Spinal cord (tissue), 10 donors: ENCODE data around the gene XIRP2. TPM values are rescaled to one million over a fixed set of nuclear protein-coding genes. Genes with fewer than 3 reads are reported as not detected.

Source experiments
- DNase-seq, 6 donors: peaks; one replicate each; pipeline versions ENCODE4 v3.0.0 to v3.0.0-alpha.2; 2013 to 2015; ENCODE audit warnings: low spot score in 6 of 6, low read depth in 4 of 6
- H3K27ac ChIP-seq: one replicate; pipeline ENCODE4 v1.5.1; 2013; ENCODE audit warnings: low read depth, low read length, control low read depth
- H3K27me3 ChIP-seq: one replicate; pipeline ENCODE4 v1.6.1; 2013; ENCODE audit warnings: low read length; ENCODE audit not compliant: control insufficient read depth, insufficient read depth
- H3K36me3 ChIP-seq: one replicate; pipeline ENCODE4 v1.6.1; 2013; ENCODE audit warnings: low read length; ENCODE audit not compliant: control insufficient read depth, insufficient read depth
- H3K4me1 ChIP-seq: one replicate; pipeline ENCODE4 v1.6.1; 2013; ENCODE audit warnings: low read length; ENCODE audit not compliant: control insufficient read depth, insufficient read depth
- H3K4me3 ChIP-seq: one replicate; pipeline ENCODE4 v1.5.1; 2013; ENCODE audit warnings: low read depth, low read length, control low read depth
- H3K9me3 ChIP-seq: one replicate; pipeline ENCODE4 v1.6.1; 2013; ENCODE audit warnings: low read length; ENCODE audit not compliant: control insufficient read depth, insufficient read depth
- WGBS: methylation state at CpG from one replicate; pipeline ENCODE4 v1.1.5; 2013; ENCODE audit warnings: missing lambda C conversion rate; ENCODE audit not compliant: insufficient coverage; 5-methylcytosine and 5-hydroxymethylcytosine counted together
- polyA plus RNA-seq, 2 donors: library from polyadenylated mRNA; unstranded; fragments of 120-200 nt; gene quantifications; one replicate each; pipeline ENCODE4 v1.2.1, GENCODE V29; 2013; ENCODE audit not compliant: insufficient read length in 2 of 2
- total RNA-seq, 2 donors: library from RNA; depleted of rRNA in 1 of 2; stranded (reverse); fragments of 120-200 nt in 1 of 2; fragments of >200 nt in 1 of 2; gene quantifications; one replicate each; pipeline versions ENCODE4 v1.2.3 to v1.2.4, GENCODE V29; 2013 to 2014
- donor health status: healthy.

Gene XIRP2
- total and polyA plus RNA-seq, 4 donors: 0.35 to 1.6 (median 0.49) TPM

DNA sequence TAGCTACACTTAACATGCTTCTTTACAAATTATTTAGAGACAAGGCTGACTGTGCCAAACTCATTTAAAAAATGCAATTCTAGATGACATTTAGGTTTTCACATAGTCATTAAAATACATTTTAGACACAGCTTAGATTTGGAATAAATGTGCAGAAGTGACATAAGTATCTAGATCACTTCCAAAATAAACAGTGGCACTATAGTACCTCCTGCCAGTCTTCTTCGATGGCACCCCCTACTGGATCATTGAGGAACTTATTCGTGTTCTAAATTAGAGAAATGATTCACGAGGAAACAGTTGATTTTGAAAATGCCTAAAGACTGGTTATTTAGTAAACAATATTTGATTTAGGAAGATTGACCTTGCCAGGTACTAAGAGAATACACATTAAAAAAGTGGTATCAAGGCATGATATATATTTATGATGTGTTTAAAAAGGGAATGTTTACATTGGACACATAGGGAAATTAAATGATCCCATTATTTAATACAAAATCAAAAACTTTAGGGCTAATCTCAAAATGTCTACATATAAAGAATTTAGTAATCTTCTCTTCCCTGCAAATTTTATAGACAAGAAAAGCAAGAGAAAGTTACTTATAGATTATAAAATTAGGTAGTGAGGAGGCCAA, 323.9 kb downstream of the XIRP2 start:
- Histone ChIP-seq H3K36me3 (no peaks in the 10 kb centered on the region), H3K9me3 (no peaks in the 10 kb centered on the region), H3K27ac (no peak overlapping the region), H3K4me1 (no peaks in the 10 kb centered on the region), H3K27me3 (no peaks in the 10 kb centered on the region), H3K4me3 (no peak overlapping the region)
- no CpG with 5 or more reads among the region's 3 CpGs for WGBS
- DNase-seq: peak in 3 of 6 donors; percentile 19 to 86 (median 69)

DNA sequence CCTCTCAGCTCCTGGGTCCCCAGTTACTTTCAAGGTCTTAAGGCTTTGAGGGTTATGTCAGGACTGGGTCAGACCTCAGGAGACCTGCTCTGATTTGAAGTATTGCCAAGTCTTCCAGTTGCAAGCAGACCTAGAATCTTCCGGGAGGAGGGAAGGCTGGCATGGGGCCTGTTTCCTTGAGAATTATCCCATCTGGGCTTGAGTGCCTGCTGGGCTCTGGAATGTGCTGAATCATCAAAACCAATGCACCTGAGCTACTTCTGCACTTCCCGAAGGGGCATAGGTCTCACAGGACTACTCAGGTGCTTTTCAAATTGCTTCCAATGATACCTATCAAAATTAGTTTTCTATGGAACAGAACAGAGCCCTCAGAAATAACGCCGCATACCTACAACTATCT, 327.3 kb downstream of the XIRP2 start:
- Histone ChIP-seq H3K4me1 (no peaks in the 10 kb centered on the region), H3K27me3 (no peaks in the 10 kb centered on the region), H3K36me3 (no peaks in the 10 kb centered on the region), H3K9me3 (no peaks in the 10 kb centered on the region), H3K4me3 (no peak overlapping the region), H3K27ac (no peak overlapping the region)
- no CpG with 5 or more reads among the region's 4 CpGs for WGBS
- no peak for DNase-seq

DNA sequence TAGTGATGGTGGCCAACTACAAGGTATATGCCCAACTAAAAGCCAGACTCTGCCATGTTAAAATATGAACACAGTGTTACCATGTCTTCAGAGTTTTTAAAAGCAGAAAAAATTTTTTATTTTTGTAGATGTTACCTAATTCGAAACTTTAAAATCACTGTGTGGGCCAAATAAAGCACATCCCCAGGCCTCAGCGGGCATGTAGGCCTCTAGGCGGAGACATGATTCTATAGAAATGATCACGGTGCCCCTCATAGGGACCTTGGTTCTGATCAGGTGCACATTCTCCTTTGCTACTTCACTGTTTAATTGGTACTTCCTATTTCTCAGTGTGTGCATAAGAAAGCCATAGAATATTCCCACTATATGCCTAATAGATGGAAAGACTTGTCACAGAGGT, 349.2 kb downstream of the XIRP2 start:
- H3K36me3 ChIP-seq: no peaks in the 10 kb centered on the region
- H3K27me3 ChIP-seq: no peaks in the 10 kb centered on the region
- no peak for DNase-seq
- no peak overlapping the region for H3K4me3 ChIP-seq
- no peaks in the 10 kb centered on the region for H3K4me1 ChIP-seq
- WGBS: 89% methylated on average over 3 of the region's 4 CpGs
- H3K27ac ChIP-seq: no peak overlapping the region
- H3K9me3 ChIP-seq: no peaks in the 10 kb centered on the region

DNA sequence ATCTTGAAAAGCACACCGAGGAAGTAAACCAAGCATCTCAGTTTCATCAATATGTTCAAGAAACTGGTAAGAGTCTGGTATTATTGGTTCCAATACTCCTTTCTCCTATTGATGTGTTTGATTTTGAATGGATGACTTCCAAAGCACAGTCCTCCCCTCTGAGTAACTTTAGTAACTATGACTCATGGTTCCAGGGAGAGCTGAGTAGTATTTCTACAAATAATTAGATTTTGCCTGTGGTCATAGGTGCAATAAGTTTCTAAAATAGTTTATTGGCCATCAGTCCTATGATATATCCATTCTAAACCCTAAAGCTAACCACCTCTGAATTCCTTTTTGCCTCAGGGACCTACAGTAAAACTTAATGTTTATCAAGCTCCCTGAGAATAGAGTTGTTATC, 352.4 kb downstream of the XIRP2 start:
- no peak for DNase-seq
- WGBS: no CpG with 5 or more reads among the region's 1 CpG
- Histone ChIP-seq H3K36me3 (no peaks in the 10 kb centered on the region), H3K4me1 (no peaks in the 10 kb centered on the region), H3K9me3 (no peaks in the 10 kb centered on the region), H3K4me3 (no peak overlapping the region), H3K27me3 (no peaks in the 10 kb centered on the region), H3K27ac (no peak overlapping the region)

DNA sequence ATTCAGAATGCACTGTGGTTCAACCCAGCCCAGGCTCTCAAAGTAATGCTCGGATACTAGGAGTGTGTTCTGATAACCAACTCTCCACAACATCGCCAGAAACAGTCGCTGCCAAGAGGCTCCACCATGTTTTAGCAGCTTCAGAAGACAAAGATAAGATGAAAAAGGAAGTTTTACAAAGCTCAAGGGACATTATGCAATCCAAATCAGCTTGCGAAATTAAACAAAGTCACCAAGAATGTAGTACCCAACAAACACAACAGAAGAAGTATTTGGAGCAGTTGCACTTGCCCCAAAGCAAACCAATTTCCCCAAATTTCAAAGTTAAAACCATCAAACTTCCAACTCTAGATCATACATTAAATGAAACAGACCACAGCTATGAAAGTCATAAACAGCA, 360.9 kb downstream of the XIRP2 start:
- Histone ChIP-seq H3K27me3 (no peaks in the 10 kb centered on the region), H3K36me3 (no peaks in the 10 kb centered on the region), H3K9me3 (no peaks in the 10 kb centered on the region), H3K27ac (no peak overlapping the region), H3K4me3 (no peak overlapping the region), H3K4me1 (no peaks in the 10 kb centered on the region)
- WGBS: 100% methylated on average over 1 of the region's 4 CpGs
- no peak for DNase-seq

DNA sequence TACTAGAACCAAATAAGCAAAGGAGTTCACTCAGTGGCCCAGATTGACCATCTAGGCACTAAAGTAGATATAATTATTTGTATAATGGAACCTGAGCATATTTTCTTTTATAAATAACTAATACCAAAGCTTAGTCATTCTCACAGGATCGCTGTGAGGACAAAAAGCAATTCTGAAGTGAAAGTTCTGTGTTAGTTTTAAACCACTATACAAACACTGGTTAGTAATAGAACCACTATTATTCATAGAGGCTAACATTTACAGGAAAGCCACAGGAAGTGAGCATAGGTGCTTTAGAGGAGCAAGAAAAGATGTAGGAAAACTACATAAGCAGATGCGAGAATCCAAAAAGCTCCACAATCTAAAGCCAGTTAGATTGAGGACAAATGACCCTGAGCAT, 364.7 kb downstream of the XIRP2 start:
- Histone ChIP-seq H3K4me3 (no peak overlapping the region), H3K27ac (no peak overlapping the region), H3K27me3 (no peaks in the 10 kb centered on the region), H3K9me3 (no peaks in the 10 kb centered on the region), H3K4me1 (no peaks in the 10 kb centered on the region), H3K36me3 (no peaks in the 10 kb centered on the region)
- DNase-seq: no peak
- 100% methylated on average over 1 of the region's 2 CpGs for WGBS

DNA sequence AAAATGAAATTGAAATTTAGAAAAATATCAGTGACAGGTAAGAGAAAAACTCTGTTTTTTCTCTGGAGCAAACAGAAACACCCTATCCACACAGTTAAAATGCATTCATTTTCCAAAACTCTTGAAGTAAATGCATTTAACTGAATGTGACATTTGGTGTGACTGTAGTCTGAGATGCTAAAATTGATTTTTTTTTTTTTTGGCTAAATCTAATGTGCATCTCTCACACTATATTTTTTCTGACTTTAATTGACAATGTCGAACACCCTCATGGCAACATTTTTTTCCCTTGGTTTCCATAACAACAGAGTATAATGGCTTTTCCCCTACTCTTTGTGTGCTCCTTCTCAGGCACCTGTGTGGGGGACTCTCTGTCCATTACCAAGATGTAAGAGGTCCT, 366.4 kb downstream of the XIRP2 start:
- Histone ChIP-seq H3K36me3 (no peaks in the 10 kb centered on the region), H3K27ac (no peak overlapping the region), H3K4me1 (no peaks in the 10 kb centered on the region), H3K27me3 (no peaks in the 10 kb centered on the region), H3K9me3 (no peaks in the 10 kb centered on the region), H3K4me3 (no peak overlapping the region)
- DNase-seq: peak in 1 of 6 donors; percentile 48
- no CpG with 5 or more reads among the region's 1 CpG for WGBS

DNA sequence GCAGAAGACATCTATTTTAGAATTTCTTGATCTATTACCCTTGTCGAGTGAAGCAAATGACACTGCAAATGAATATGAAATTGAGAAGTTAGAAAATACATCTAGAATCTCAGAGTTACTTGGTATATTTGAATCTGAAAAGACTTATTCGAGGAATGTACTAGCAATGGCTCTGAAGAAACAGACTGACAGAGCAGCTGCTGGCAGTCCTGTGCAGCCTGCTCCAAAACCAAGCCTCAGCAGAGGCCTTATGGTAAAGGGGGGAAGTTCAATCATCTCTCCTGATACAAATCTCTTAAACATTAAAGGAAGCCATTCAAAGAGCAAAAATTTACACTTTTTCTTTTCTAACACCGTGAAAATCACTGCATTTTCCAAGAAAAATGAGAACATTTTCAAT, 370.4 kb downstream of the XIRP2 start:
- Histone ChIP-seq H3K27me3 (no peaks in the 10 kb centered on the region), H3K27ac (no peak overlapping the region), H3K36me3 (no peaks in the 10 kb centered on the region), H3K4me3 (no peak overlapping the region), H3K9me3 (no peaks in the 10 kb centered on the region), H3K4me1 (no peaks in the 10 kb centered on the region)
- 80% methylated on average over 1 of the region's 3 CpGs for WGBS
- DNase-seq: peak in 2 of 6 donors; percentile 27 to 76

DNA sequence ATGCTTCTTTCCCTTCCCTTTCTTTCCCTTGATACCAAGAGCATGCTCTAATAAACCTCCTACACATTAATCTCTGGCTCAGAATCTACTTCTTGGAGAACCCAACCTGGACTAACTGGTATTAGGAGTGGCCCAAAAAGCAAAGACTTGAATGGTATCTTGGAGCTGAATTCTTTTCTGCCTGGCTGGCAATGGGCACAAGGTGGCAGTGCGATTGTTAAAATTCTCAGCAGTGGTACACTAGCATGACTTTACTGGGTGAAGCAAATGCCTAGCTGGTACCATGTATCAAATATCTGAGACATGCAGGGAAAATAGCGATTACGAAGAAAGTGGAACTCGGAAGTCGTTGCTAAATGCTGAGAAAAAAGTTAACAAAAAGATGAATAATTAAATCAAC, 376.1 kb downstream of the XIRP2 start:
- no peaks in the 10 kb centered on the region for H3K36me3 ChIP-seq
- no peak overlapping the region for H3K4me3 ChIP-seq
- H3K27ac ChIP-seq: no peak overlapping the region
- no peaks in the 10 kb centered on the region for H3K9me3 ChIP-seq
- no peaks in the 10 kb centered on the region for H3K27me3 ChIP-seq
- no peaks in the 10 kb centered on the region for H3K4me1 ChIP-seq
- peak in 3 of 6 donors; percentile 19 to 79 (median 56) for DNase-seq
- WGBS: 77% methylated on average over 1 of the region's 5 CpGs

DNA sequence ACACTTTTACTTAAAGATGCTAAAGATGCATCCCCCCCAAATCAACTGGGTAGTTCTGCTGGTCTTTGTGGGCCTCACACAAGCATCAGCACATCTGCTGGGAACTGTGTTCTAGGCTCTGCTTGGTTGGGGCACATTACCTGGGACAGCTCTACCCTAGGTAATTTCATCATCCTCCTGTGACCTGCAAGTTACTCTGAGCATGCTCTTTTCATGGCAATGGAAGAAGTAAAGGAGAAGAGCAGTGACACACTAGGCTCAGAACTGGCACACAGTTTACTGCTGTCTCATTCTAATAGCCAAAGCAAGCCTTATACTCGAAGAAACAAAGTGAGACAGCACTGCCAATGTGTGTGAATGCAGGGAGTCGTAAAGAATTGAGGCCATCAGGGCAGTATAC, 376.7 kb downstream of the XIRP2 start:
- Histone ChIP-seq H3K36me3 (no peaks in the 10 kb centered on the region), H3K27me3 (no peaks in the 10 kb centered on the region)

More for the DNA sequence above, 376.7 kb downstream of the XIRP2 start:
- Histone ChIP-seq H3K27ac (no peak overlapping the region), H3K4me1 (no peaks in the 10 kb centered on the region), H3K4me3 (no peak overlapping the region), H3K9me3 (no peaks in the 10 kb centered on the region)
- no CpG with 5 or more reads among the region's 2 CpGs for WGBS
- no peak for DNase-seq
